Naive thymus-derived CD8-positive, alpha-beta T cell (primary cell): ENCODE results near the gene SGSM1. TPM values are rescaled to one million over a fixed set of nuclear protein-coding genes. Genes with fewer than 3 reads are reported as not detected.
A peak's percentile ranks its signal among the peaks of the same experiment; 100 is the strongest.

Experiments
- ATAC-seq, 2 donors: fragments of 150-1000 bp; cut with Tn5 transposase in 1 of 2; sonication (Bioruptor Pico), chemical (Tn5 transposase) in 1 of 2; 1 replicate in 1 of 2; 2 replicates in 1 of 2; pipeline ENCODE4 v1.10.0; 2021; ENCODE audit warnings: mild to moderate bottlenecking in 2 of 2, moderate library complexity in 2 of 2
- POLR2A ChIA-PET: fragments of 350-600 bp; sonication (Branson Sonifier 250); formaldehyde crosslinking; loops from one replicate; lab custom pipeline; 2021; ENCODE audit warnings: antibody characterized with exemption; lab: Charles Lee
- DNase-seq, 10 donors: peaks; one replicate each; pipeline versions ENCODE4 v3.0.0 to v3.0.0-alpha.2; 2020 to 2022
- H3K27ac Mint-ChIP-seq, 10 donors: one replicate each; pipeline ENCODE4 v1.8.0; 2020 to 2022; ENCODE audit warnings: mild to moderate bottlenecking in 10 of 10, mixed read lengths in 10 of 10, moderate library complexity in 4 of 10, inconsistent platforms in 1 of 10
- H3K27me3 Mint-ChIP-seq, 5 donors: one replicate each; pipeline ENCODE4 v1.8.0; 2021 to 2022; ENCODE audit warnings: mixed read lengths in 5 of 5
- H3K36me3 Mint-ChIP-seq, 3 donors: one replicate each; pipeline ENCODE4 v1.8.0; 2020 to 2022; ENCODE audit warnings: mixed read lengths in 3 of 3, mild to moderate bottlenecking in 2 of 3, inconsistent platforms in 1 of 3
- H3K4me1 Mint-ChIP-seq, 4 donors: one replicate each; pipeline ENCODE4 v1.8.0; 2021 to 2022; ENCODE audit warnings: mixed read lengths in 4 of 4
- H3K4me3 Mint-ChIP-seq, 10 donors: one replicate each; pipeline ENCODE4 v1.8.0; 2020 to 2022; ENCODE audit warnings: mild to moderate bottlenecking in 10 of 10, mixed read lengths in 10 of 10, moderate library complexity in 6 of 10, inconsistent platforms in 1 of 10
- H3K9me3 Mint-ChIP-seq, 9 donors: one replicate each; pipeline ENCODE4 v1.8.0; 2020 to 2022; ENCODE audit warnings: mixed read lengths in 9 of 9, mild to moderate bottlenecking in 3 of 9, inconsistent platforms in 1 of 9, moderate library complexity in 1 of 9
- polyA plus RNA-seq, 3 donors: library from polyadenylated mRNA; unstranded; fragments of 300-500 nt; fragmentation: Illumina TruSeq; gene quantifications; one replicate each; pipeline ENCODE4 v1.2.3, GENCODE V29; 2021
- total RNA-seq, 8 experiments: library from RNA in 2 of 8; stranded (reverse) in 2 of 8; gene quantifications; one replicate each; pipeline ENCODE4 v1.2.3 and lab custom pipeline; 2021 to 2026

SGSM1 gene
- total and polyA plus RNA-seq, 5 experiments from 2014 or later = 0.07 to 0.82 (median 0.51) TPM; not detected in 1

DNA sequence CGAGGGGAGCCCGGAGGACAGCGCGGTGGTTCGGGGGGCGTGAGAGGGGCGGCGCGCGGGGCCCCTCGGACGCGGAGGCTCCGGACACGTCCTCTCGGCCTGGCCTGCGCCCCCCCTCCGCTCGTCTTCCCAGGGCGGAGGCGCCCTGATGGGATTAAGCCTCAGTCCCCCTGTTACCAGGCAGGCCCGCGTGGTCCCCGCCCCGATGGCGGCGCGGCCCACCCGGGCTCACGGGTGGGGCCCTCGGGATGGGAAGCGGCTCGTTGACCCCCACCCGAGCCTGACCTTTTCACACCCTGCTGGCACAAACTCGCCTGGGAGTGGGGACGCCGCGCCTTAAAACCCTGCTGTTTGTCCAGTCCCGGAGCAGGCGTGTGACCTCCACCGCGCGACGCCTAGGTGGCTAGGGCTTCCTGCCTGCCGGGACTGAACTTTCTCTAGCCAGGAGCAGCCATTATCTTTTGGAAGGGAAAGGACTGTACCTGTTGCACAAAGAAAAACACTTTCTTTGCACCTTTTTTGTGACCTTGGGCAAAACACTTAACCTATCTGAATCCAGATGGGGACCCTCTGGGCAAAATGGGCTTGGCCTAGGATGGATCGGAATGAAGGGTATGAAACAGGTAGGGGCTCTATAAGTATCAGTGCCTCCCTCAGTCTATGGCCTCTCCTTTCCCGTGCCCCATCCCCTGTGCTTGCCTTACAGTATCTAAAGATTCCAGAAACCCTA, 147.5 kb downstream of the SGSM1 start:
- no peak for ATAC-seq
- POLR2A ChIA-PET = no interaction called here
- peak overlapping the region; percentile 67 to 92 (median 79) for H3K4me3 Mint-ChIP-seq
- peaks cover 11 to 23% (median 19%) of the 10 kb centered on the region in 4 donors for H3K4me1 Mint-ChIP-seq
- no peaks in the 10 kb centered on the region for H3K36me3 Mint-ChIP-seq
- H3K27me3 Mint-ChIP-seq = peaks cover 26 to 63% (median 44%) of the 10 kb centered on the region in 5 donors
- peak in 1 of 10 donors; percentile 8 for DNase-seq
- peak overlapping the region in 3 of 10 donors; percentile 40 to 87 (median 69) for H3K27ac Mint-ChIP-seq
- H3K9me3 Mint-ChIP-seq = no peaks in the 10 kb centered on the region

DNA sequence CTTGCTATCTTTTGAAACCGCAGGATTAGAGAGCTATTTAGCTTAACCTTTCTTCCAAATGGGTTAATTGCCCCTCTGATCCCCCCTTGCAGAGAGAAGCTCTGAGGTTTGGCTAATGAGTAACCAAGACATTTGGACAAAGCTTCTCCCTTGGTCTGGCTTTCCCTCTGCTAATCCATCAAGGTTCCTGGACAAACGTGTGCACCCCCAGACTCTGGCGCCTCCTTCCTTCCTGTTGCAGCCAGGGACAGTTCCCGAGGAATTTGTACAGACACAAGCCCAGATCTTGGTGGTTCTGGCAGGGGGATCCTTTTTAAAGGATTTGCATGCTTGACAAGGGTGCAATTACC, 148.1 kb downstream of the SGSM1 start:
- Mint-ChIP-seq H3K27me3 (peaks cover 26 to 58% (median 38%) of the 10 kb centered on the region in 5 donors), H3K36me3 (no peaks in the 10 kb centered on the region), H3K27ac (peak overlapping the region in 1 of 10 donors; percentile 69), H3K4me3 (peak overlapping the region in 9 of 10 donors; percentile 51 to 89 (median 67)), H3K9me3 (no peaks in the 10 kb centered on the region), H3K4me1 (peaks cover 11 to 23% (median 19%) of the 10 kb centered on the region in 4 donors)
- ATAC-seq (no peak), DNase-seq (no peak)
- POLR2A ChIA-PET = no interaction called here

DNA sequence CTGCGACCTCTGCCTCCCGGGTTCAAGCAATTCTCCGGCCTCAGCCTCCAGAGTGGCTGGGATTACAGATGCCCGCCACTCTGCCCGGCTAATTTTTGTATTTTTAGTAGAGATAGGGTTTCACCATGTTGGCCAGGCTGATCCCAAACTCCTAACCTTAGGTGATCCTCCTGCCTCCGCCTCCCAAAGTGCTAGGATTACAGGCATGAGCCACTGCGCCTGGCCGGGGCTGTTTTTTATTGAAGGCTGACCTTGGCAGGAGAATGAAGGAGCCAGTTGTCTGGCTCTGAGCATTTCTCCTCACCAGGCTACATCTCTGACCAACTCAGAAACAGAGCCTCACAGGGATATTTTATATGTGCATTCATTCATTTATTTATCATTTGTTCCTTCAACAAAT, 148.8 kb downstream of the SGSM1 start:
- Mint-ChIP-seq H3K27ac (no peak overlapping the region), H3K36me3 (no peaks in the 10 kb centered on the region), H3K4me1 (peaks cover 11 to 23% (median 19%) of the 10 kb centered on the region in 4 donors), H3K27me3 (peaks cover 23 to 50% (median 34%) of the 10 kb centered on the region in 5 donors), H3K9me3 (no peaks in the 10 kb centered on the region), H3K4me3 (no peak overlapping the region)
- ATAC-seq = no peak
- DNase-seq = no peak
- POLR2A ChIA-PET = no interaction called here

DNA sequence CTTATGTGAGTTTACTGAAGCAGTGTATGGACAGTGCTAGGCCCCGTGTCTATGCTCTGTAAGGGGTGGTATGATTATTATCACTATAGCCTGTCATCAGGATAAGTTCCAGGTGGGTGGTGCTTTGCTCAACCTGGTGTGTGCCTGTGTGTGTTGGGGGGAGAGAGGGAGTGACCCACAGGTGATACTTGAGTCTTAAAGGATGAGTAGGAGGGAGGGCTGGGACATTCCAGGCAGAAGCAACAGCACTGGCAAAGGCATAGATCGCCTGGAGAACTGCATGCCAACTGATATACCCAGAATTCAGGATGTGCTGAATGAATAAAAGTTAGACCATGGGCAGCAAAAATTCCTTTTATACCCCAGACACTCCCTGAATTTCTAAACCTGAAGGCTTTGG, 151.0 kb downstream of the SGSM1 start:
- no peak for ATAC-seq
- Mint-ChIP-seq H3K4me3 (no peak overlapping the region), H3K36me3 (no peaks in the 10 kb centered on the region), H3K4me1 (peaks cover 7 to 19% (median 11%) of the 10 kb centered on the region in 4 donors), H3K9me3 (no peaks in the 10 kb centered on the region), H3K27me3 (peaks cover 13 to 34% (median 19%) of the 10 kb centered on the region in 5 donors), H3K27ac (no peak overlapping the region)
- DNase-seq = no peak
- POLR2A ChIA-PET = no interaction called here

DNA sequence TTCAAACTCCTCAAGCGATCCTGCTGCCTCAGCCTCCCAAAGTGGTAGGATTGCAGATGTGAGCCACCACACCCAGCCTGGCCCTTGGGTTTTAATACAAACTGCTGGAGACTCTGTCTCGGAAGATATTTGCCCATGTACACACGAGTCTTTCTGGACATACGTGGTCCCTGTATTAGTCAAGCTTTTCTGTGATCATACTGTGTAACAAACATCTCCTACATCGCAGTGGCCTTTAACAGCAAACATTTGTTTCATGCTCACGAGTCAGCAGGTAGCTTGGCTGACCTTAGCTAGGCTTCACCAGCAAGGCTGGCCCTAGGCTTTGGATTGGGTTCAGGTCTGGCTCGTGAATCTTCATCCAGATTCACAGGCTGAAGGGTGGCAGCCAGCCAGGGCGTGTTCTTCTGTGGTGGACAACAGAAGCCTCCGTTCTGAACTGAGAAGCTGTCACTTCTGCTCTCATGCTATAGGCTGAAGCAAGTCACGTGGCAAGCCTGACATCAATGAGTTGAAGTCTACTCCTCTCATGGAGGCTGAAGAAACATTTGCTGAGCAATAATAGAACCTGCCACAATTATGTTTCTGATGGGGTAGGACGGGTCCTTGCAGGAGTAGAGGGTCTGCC, 155.3 kb downstream of the SGSM1 start:
- Mint-ChIP-seq H3K27ac (no peak overlapping the region), H3K4me1 (peaks cover 0 to 2% (median 1%) of the 10 kb centered on the region in 4 donors), H3K36me3 (no peaks in the 10 kb centered on the region), H3K4me3 (no peak overlapping the region), H3K27me3 (peaks cover 0 to 2% (median under 1%) of the 10 kb centered on the region in 5 donors), H3K9me3 (no peaks in the 10 kb centered on the region)
- POLR2A ChIA-PET = no interaction called here
- ATAC-seq = no peak
- no peak for DNase-seq

DNA sequence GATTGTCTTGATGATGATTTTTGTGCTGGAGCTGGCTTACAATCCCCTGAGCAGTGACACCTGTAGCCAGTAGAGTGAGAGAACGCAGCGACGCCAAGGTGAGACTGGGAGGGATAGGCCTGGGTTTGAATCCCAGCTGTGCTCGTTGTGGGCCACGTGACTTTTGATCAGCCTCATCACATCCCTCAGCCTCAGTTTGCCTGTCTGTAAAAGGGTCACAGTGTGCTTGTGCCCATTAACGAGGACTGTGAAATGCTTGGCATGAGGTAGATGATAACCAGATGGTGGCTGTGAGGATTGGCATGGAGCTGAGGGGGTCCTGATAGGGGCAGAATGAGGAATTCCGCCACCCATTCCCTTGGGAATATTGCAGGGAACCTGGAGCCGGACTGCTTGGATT, 156.1 kb downstream of the SGSM1 start:
- Mint-ChIP-seq H3K27me3 (no peaks in the 10 kb centered on the region), H3K36me3 (no peaks in the 10 kb centered on the region), H3K9me3 (no peaks in the 10 kb centered on the region), H3K4me1 (peaks cover 0 to 2% (median 1%) of the 10 kb centered on the region in 4 donors), H3K27ac (no peak overlapping the region), H3K4me3 (no peak overlapping the region)
- POLR2A ChIA-PET = no interaction called here
- ATAC-seq (no peak), DNase-seq (no peak)

DNA sequence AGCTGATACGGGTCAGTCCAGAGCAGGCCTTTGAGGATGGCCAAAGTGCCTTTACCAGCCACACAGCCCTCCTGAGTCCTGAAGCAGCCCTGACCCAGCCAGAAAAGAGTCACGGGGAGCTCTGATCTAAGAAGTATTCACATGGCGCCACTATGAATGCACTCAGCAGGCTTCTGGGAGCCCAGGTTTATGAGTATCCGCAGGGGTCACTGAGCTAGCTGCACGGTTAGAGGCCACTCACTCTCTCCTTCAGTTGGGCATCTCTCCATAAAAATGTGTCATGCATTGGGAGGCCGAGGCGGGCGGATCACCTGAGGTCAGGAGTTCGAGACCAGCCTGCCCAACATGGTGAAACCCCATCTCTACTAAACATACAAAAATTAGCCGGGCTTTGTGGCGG, 156.8 kb downstream of the SGSM1 start:
- peaks cover 0 to 2% (median 1%) of the 10 kb centered on the region in 4 donors for H3K4me1 Mint-ChIP-seq
- no peak for ATAC-seq
- H3K9me3 Mint-ChIP-seq = no peaks in the 10 kb centered on the region
- H3K4me3 Mint-ChIP-seq = no peak overlapping the region
- POLR2A ChIA-PET = no interaction called here
- H3K36me3 Mint-ChIP-seq = no peaks in the 10 kb centered on the region
- H3K27me3 Mint-ChIP-seq = no peaks in the 10 kb centered on the region
- no peak for DNase-seq
- H3K27ac Mint-ChIP-seq = no peak overlapping the region

DNA sequence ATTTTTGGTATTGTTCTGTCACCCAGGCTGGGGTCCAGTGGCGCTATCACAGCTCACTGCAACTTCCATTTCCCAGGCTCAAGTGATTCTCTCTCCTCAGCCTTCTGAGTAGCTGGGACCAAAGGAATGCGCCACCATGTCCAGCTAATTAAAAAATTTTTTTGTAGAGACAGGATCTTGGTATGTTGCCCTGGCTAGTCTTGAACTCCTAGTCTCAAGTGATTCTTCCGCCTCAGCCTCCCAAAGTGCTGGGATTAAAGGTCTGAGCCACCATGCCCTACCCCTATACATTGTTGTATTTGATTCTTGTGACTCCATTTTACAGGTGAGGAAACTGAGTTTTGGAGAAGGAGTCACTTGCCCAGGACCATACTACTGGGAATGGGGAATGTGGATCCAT, 158.4 kb downstream of the SGSM1 start:
- DNase-seq (no peak), ATAC-seq (no peak)
- Mint-ChIP-seq H3K4me1 (peaks cover 0 to 2% (median 1%) of the 10 kb centered on the region in 4 donors), H3K36me3 (no peaks in the 10 kb centered on the region), H3K27me3 (no peaks in the 10 kb centered on the region), H3K4me3 (no peak overlapping the region), H3K9me3 (no peaks in the 10 kb centered on the region), H3K27ac (peak overlapping the region in 1 of 10 donors; percentile 18)
- POLR2A ChIA-PET = no interaction called here

DNA sequence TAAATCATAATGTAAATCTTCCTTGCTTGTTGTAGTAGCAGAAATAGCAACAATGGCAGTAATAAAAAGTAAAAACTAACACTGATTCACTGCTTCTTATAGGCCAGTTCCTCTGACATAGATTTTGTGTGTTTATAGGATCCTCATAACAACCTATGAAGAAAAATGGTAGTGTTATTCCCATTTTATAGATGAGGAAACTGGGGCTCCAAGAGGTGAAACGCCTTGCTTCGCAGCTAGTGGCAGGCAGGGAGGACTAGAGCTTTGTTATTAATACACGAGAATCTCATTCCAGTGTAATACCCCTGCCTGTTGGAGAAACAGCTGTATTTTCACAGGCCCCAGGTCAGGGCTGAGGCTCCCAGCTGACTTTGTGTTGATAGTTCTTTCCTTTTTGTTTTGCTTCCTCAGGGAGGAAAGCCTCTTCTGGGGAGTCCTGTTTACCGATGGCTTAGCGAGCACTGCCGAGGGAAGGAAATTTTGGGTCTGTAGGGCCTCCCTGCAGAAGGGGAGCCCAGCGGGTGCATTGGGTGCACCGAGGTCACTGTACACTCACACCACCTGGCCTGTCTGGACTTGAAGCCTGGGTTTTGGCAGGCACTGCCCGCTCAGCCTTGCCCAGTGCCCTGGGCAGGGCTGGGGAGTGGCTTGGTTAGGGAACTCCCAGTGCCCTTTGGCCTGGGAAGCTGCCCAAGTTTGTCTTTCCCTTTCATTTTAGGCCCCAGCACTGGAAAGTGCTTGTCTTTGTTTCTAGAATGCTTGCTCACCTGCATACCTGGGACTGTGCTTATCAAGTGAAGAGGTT, 160.0 kb downstream of the SGSM1 start:
- Mint-ChIP-seq H3K4me3 (no peak overlapping the region), H3K27me3 (no peaks in the 10 kb centered on the region), H3K27ac (no peak overlapping the region), H3K4me1 (peaks cover 0 to 2% (median 1%) of the 10 kb centered on the region in 4 donors), H3K9me3 (no peaks in the 10 kb centered on the region), H3K36me3 (no peaks in the 10 kb centered on the region)
- ATAC-seq = no peak
- POLR2A ChIA-PET = interaction anchor here (0.6 kb wide), 1 partner anchor 392 kb away, joined by 3 read pairs; no protein-coding TSS in a partner anchor
- DNase-seq = no peak

DNA sequence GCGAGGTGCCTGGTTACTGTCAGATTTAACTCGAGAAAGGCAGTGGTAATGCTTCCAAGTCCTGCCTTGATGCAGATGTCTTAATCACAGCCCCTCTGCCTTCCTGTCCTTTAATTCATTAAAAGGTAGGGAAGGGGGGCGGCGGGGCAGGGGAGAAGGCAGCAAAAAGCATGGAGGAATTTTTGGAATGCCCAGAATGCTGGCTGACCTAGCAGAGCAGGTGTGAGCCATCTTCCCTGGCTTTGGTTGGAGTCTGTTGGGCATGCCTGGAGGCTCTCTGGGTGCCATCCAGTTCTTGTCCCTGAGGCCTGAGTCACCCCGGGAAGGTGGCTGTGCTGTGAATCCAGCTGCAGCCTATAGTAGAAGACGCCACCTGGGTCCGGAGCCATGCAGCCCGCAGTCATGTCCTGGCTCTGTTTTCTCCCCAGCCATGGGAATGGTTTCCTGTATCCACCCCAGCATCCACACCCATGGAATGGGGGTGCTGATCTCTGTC, 162.1 kb downstream of the SGSM1 start:
- no peaks in the 10 kb centered on the region for H3K36me3 Mint-ChIP-seq
- H3K4me1 Mint-ChIP-seq = peaks cover 0 to 2% (median under 1%) of the 10 kb centered on the region in 4 donors
- no peaks in the 10 kb centered on the region for H3K9me3 Mint-ChIP-seq
- H3K27me3 Mint-ChIP-seq = no peaks in the 10 kb centered on the region
- peak overlapping the region in 1 of 10 donors; percentile 67 for H3K27ac Mint-ChIP-seq
- DNase-seq (no peak), ATAC-seq (no peak)
- POLR2A ChIA-PET = no interaction called here
- H3K4me3 Mint-ChIP-seq = no peak overlapping the region

DNA sequence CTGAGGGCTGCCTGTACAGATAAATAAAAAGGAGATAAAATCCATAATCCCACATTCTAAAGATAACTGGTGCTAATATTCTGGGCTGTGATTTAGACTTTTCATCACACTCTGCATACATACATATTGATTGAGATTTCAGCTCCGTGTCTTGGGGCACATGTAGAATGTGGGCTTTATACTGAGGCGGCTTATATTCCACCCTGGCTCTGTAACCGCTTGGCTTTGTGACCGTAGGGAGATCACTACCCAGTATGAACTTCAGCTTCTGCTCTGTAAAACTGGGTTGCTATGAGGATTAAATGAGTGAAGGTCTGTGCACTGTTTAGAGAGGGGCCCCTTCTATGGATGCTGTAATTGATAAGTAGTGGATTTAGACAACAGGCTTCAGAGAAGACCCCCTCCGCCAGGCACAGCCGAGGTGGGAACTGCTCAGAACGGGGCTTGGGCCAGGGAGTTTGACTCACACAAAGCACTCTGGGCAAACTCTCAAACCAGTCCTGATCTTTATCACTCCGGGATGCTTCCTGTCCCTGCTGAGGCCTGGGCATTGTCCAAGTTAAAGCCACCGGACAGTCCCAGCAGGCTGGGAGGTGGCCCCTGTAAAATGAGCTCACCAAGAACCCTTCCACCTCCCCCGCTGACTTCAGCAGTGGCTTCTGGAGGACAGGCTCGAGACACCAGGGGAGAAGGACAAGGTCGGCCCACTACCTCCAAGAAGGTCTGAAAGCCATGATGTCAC, 163.7 kb downstream of the SGSM1 start:
- Mint-ChIP-seq H3K27me3 (no peaks in the 10 kb centered on the region), H3K27ac (no peak overlapping the region), H3K4me3 (no peak overlapping the region), H3K36me3 (no peaks in the 10 kb centered on the region), H3K9me3 (no peaks in the 10 kb centered on the region), H3K4me1 (no peaks in the 10 kb centered on the region)
- POLR2A ChIA-PET = no interaction called here
- DNase-seq = no peak
- ATAC-seq = no peak

DNA sequence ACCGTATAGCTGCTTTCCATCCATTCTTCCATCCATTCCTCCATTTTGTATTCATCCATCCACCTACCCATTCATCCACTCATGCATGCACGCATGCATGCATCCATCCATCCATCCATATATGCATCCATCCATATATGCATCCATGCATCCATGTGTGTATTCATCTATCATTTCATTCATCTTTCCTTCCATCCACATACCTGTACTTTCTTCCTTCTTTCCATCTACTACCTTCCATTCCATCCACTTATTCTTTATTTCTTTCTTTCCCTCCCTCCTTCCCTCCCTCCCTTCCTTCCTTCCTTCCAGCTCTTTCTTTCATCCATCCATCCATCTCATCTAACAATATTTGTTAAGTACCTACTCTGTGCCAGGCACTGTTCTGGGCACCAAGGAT, 166.4 kb downstream of the SGSM1 start:
- POLR2A ChIA-PET = no interaction called here
- no peak overlapping the region for H3K4me3 Mint-ChIP-seq
- DNase-seq = no peak
- H3K9me3 Mint-ChIP-seq = no peaks in the 10 kb centered on the region
- no peaks in the 10 kb centered on the region for H3K4me1 Mint-ChIP-seq
- H3K36me3 Mint-ChIP-seq = no peaks in the 10 kb centered on the region
- ATAC-seq = no peak
- peak overlapping the region in 1 of 10 donors; percentile 3 for H3K27ac Mint-ChIP-seq
- no peaks in the 10 kb centered on the region for H3K27me3 Mint-ChIP-seq
